HEK293T (cell line): ENCODE data around the gene SH3BP5.

Source experiments
- ARNT ChIP-seq: fragments of 450-650 bp; IDR thresholded peaks from 2 replicates; pipeline ENCODE4 v1.6.1; 2017; ENCODE audit warnings: mild to moderate bottlenecking
- BHLHE40 ChIP-seq: fragments of 450-650 bp; IDR thresholded peaks from 2 replicates; pipeline ENCODE4 v1.6.1; 2016; ENCODE audit warnings: mild to moderate bottlenecking, moderate library complexity, borderline replicate concordance
- L3MBTL2 ChIP-seq: fragments of 450-650 bp; conservative IDR thresholded peaks from 2 replicates; pipeline ENCODE4 v1.6.1; 2016; ENCODE audit warnings: mild to moderate bottlenecking

DNA sequence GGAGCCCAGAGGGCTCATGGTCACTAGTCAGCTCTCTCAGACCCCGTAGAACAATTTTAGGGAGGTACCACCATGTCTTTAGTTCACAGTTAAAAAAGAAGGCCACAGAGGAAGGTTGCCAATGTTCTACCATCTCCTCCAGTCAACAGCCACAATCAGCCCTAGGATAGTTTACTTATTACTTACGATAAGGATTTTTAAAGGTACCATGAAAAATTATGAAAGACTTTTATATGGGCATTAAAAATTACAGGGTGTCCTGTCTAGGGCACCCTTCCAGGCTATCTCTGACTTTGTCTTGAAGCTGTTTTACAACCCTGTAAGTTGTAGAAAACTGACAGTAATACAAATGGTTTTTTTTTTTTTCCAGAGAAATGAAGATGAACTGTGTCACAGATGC lies 68.5 kb downstream of the SH3BP5 start:
- TF ChIP-seq BHLHE40 (no peak), ARNT (no peak), L3MBTL2 (no peak)
